Measurements from ENCODE around the gene SSBP2.

SSBP2 gene

GRCh38 chr5:81395262-81395661 lies 355.6 kb downstream of the SSBP2 start:
- no peak for DNase-seq (ENCODE audit: low read depth in 2 of 2)

- no peak for DNase-seq (ENCODE audit: low read depth in 2 of 2)
These were observed 356.8 kb downstream of the SSBP2 start, which contains the start of gene ACOT12 for GRCh38 chr5:81393783-81394718. Gene ACOT12, minus strand, starts transcription at chr5:81394134. Its CDS starts 20 bp downstream, at chr5:81394114.

GRCh38 chr5:81393430-81393782 lies 357.5 kb downstream of the SSBP2 start:
- DNase-seq (ENCODE audit: low read depth in 2 of 2), result no peak

GRCh38 chr5:81389025-81389424 lies 361.9 kb downstream of the SSBP2 start:
- no peak for DNase-seq (ENCODE audit: low read depth in 2 of 2)

- no peak for DNase-seq (ENCODE audit: low read depth in 2 of 2)
These were observed 362.7 kb downstream of the SSBP2 start for GRCh38 chr5:81388169-81388568.

GRCh38 chr5:81383867-81384266 lies 367.0 kb downstream of the SSBP2 start:
- DNase-seq (ENCODE audit: low read depth in 2 of 2), result no peak

GRCh38 chr5:81371354-81371876 lies 379.5 kb downstream of the SSBP2 start:
- DNase-seq (ENCODE audit: low read depth in 2 of 2), result no peak

GRCh38 chr5:81370912-81371311 lies 380.0 kb downstream of the SSBP2 start:
- DNase-seq (ENCODE audit: low read depth in 2 of 2), result no peak

GRCh38 chr5:81365541-81365940 lies 385.4 kb downstream of the SSBP2 start:
- no peak for DNase-seq (ENCODE audit: low read depth in 2 of 2)

- no peak for DNase-seq (ENCODE audit: low read depth in 2 of 2)
These were observed 387.6 kb downstream of the SSBP2 start for GRCh38 chr5:81363093-81363871.

Measured in stimulated activated CD8-positive, alpha-beta memory T cell treated with anti-CD3 and anti-CD28 coated beads, Interleukin-2, amount 100 ng/mL, for 1 hour (primary cell).